GM12872 (cell line): ENCODE data around the gene PIGV.

Source experiments
- TF ChIP-seq, protein P1 (sequence below): IDR thresholded peaks from 3 replicates; pipeline ENCODE4 v1.5.1; 2011; ENCODE audit warnings: low read depth, mild to moderate bottlenecking, low read length, moderate library complexity; ENCODE audit not compliant: insufficient read depth

The PIGV gene

DNA sequence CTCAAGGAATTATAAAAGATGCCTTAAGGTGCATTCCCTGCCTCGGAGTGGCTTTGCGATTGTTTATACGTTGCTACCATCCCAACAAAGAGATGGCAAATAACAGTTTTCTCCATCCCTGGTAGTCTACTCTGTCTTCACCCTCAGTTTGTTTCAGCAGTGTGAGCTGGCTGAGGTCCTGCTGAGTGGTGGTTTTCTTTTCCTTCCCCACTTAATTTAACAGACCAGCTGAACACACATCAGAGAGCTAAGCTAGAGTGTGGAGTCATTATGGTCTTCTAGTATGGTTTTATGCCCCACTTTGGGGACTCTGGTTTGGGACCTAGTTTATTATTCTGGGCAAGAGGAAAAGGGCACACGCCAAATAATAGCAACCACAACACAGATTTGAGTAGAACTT is 2.2 kb downstream of the PIGV start:
- TF ChIP-seq, protein P1, sequence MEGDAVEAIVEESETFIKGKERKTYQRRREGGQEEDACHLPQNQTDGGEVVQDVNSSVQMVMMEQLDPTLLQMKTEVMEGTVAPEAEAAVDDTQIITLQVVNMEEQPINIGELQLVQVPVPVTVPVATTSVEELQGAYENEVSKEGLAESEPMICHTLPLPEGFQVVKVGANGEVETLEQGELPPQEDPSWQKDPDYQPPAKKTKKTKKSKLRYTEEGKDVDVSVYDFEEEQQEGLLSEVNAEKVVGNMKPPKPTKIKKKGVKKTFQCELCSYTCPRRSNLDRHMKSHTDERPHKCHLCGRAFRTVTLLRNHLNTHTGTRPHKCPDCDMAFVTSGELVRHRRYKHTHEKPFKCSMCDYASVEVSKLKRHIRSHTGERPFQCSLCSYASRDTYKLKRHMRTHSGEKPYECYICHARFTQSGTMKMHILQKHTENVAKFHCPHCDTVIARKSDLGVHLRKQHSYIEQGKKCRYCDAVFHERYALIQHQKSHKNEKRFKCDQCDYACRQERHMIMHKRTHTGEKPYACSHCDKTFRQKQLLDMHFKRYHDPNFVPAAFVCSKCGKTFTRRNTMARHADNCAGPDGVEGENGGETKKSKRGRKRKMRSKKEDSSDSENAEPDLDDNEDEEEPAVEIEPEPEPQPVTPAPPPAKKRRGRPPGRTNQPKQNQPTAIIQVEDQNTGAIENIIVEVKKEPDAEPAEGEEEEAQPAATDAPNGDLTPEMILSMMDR: no peak

DNA sequence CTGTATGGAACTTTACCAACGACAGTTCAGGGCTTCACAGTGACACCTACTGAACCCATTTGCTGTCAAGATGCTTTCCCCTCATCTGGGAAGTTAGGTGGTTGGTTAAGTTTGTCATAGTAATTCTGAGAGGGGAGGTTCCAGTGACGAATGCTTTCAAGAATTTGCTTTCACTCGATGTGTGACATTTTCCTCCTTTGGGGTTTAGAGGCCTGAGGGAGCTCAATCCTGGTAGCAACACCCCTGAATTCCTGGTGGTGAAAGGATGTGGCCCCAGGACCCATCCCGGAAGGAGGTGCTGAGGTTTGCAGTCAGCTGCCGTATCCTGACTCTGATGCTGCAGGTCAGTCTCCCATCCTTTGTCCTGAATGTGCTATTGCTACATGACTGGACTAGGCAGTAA is 2.8 kb downstream of the PIGV start:
- TF ChIP-seq, protein P1: no peak

DNA sequence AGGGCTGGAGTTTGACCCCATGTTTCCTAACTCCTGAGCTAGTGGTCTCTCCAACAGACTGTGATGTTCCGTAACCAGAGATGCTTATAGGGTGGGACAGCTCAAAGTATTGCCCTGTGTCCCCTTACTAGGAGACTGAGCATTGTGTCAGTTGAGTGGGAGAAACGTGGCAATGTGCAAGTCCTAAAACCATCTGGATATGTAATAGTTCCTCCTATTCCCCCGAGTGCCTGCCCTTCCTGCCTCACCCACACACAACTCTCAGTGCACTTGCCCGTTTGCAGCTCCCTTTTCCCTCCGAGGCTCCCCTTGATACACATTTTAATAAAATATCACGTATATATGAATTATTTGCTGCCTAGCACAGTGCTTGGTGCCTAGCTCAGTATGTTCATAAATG is 3.4 kb downstream of the PIGV start:
- TF ChIP-seq, protein P1: no peak

DNA sequence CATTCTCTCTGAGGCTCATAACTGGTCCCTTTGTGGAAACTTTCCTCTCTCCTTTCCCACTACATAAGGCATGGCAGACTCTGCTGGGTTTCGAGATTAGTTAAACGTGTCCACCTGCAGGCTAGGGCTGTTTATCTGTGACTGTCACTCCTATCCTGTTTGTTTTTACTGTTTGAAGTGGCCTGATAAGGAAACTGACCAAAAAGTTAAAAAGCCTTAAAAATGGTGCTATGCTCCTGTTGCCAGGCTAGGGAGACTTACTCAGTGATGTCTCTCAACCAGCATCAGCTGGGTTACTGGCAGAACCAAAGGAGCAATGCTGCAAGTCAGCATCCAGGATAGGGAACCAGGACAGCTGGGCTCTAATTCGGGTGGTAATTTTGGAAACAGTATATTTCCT is 3.9 kb downstream of the PIGV start:
- TF ChIP-seq, protein P1: no peak

DNA sequence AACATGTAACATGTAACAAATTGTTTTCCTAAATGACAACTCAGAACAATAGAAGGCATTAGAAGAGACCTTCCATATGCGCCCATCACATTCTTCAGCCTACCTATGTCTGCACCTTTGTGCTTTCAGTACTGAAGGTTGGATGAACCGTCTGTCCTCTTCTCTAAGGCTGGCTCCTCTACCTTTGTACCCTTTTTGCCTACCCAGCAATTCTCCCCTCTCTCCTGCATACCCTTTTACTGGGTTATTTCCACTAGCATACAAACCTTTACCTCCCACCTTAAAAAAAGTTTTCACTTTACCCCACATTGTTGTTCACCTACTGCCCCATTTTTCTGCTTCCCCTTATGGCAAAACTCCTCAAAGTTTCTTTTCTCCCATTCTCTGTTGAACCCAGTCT is 5.2 kb downstream of the PIGV start:
- TF ChIP-seq, protein P1: no peak

DNA sequence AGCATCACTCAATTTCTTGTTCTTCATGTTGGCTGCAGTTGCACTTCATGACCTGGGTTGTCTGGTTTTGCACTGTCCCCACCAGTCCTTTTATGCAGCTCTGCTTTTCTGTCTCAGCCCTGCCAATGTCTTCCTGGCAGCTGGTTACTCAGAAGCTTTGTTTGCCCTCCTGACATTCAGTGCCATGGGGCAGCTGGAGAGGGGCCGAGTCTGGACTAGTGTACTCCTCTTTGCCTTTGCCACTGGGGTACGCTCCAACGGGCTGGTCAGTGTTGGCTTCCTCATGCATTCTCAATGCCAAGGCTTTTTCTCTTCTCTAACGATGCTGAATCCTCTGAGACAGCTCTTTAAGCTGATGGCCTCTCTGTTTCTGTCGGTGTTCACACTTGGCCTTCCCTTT is 6.6 kb downstream of the PIGV start:
- TF ChIP-seq, protein P1: no peak

DNA sequence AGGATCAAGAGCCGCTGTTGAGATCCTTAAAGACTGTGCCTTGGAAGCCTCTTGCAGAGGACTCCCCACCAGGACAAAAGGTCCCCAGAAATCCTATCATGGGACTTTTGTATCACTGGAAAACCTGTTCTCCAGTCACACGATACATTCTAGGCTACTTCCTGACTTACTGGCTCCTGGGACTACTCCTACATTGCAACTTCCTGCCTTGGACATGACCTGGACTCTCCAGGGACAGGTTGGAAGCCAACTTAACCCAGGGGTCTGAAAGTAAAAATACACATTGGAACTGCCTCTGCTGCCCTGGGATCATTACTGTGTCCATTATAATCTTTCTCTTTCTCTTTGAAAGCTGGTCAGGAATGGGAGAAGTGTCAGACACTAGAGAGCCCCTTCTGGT is 9.9 kb downstream of the PIGV start:
- TF ChIP-seq, protein P1: no peak
